H9 (cell line): Measurements from ENCODE around the gene MACIR. TPM values are rescaled to one million over a fixed set of nuclear protein-coding genes. Genes with fewer than 3 reads are reported as not detected.

Source experiments
- DNase-seq: peaks from one replicate; pipeline ENCODE4 v3.0.0-alpha.2; 2017
- H2AFZ ChIP-seq: one replicate; pipeline ENCODE4 v1.6.1; 2013; ENCODE audit warnings: mild to moderate bottlenecking, low read length, control low read depth, moderate library complexity
- H2AK5ac ChIP-seq: 2 replicates; pipeline ENCODE4 v1.6.1; 2013; ENCODE audit warnings: low read length, control low read depth, mixed read lengths; ENCODE audit not compliant: insufficient read length
- H2BK120ac ChIP-seq: one replicate; pipeline ENCODE4 v1.6.1; 2013; ENCODE audit warnings: low read depth, mild to moderate bottlenecking, low read length, control low read depth, inconsistent platforms; ENCODE audit not compliant: poor library complexity, severe bottlenecking
- H2BK12ac ChIP-seq: 2 replicates; pipeline ENCODE4 v1.6.1; 2013; ENCODE audit warnings: low read length, control low read depth, mixed read lengths, low read depth; ENCODE audit not compliant: insufficient read length
- H2BK15ac ChIP-seq: 2 replicates; pipeline ENCODE4 v1.6.1; 2013; ENCODE audit warnings: low read depth, low read length, control low read depth
- H2BK20ac ChIP-seq: one replicate; pipeline ENCODE4 v1.6.1; 2013; ENCODE audit warnings: low read depth, mild to moderate bottlenecking, low read length, control low read depth, inconsistent platforms; ENCODE audit not compliant: poor library complexity, severe bottlenecking
- H2BK5ac ChIP-seq: 2 replicates; pipeline ENCODE4 v1.6.1; 2013; ENCODE audit warnings: low read length, control low read depth, mixed read lengths; ENCODE audit not compliant: insufficient read length
- H3K14ac ChIP-seq: 2 replicates; pipeline ENCODE4 v1.6.1; 2013; ENCODE audit warnings: low read length, control low read depth; ENCODE audit not compliant: insufficient read depth
- H3K18ac ChIP-seq: 2 replicates; pipeline ENCODE4 v1.6.1; 2013; ENCODE audit warnings: low read depth, mild to moderate bottlenecking, mixed read lengths, low read length, control low read depth; ENCODE audit not compliant: insufficient read length
- H3K23ac ChIP-seq: 2 replicates; pipeline ENCODE4 v1.6.1; 2013; ENCODE audit warnings: low read length, control low read depth, mixed read lengths, low read depth; ENCODE audit not compliant: insufficient read length
- H3K23me2 ChIP-seq: 2 replicates; pipeline ENCODE4 v1.6.1; 2013; ENCODE audit warnings: low read depth, mild to moderate bottlenecking, mixed read lengths, low read length, control low read depth; ENCODE audit not compliant: insufficient read length, poor library complexity, severe bottlenecking
- H3K27ac ChIP-seq: 2 replicates; pipeline ENCODE4 v1.5.1; 2013; ENCODE audit warnings: low read length, control low read depth, mixed read lengths, low read depth; ENCODE audit not compliant: insufficient read length
- H3K27me3 ChIP-seq: 2 replicates; pipeline ENCODE4 v1.6.1; 2013; ENCODE audit warnings: low read length, control low read depth, inconsistent platforms; ENCODE audit not compliant: insufficient read depth
- H3K4ac ChIP-seq: 2 replicates; pipeline ENCODE4 v1.6.1; 2013; ENCODE audit warnings: low read depth, mild to moderate bottlenecking, control low read depth, inconsistent platforms, low read length, moderate library complexity
- H3K4me1 ChIP-seq: 2 replicates; pipeline ENCODE4 v1.6.1; 2013; ENCODE audit warnings: low read length, control low read depth, inconsistent platforms; ENCODE audit not compliant: insufficient read depth
- H3K4me2 ChIP-seq: 2 replicates; pipeline ENCODE4 v1.6.1; 2013; ENCODE audit warnings: low read length, control low read depth, mixed read lengths; ENCODE audit not compliant: insufficient read length, insufficient read depth
- H3K56ac ChIP-seq: 2 replicates; pipeline ENCODE4 v1.6.1; 2013; ENCODE audit warnings: low read depth, mild to moderate bottlenecking, mixed read lengths, low read length, control low read depth; ENCODE audit not compliant: insufficient read length
- H3K79me1 ChIP-seq: 2 replicates; pipeline ENCODE4 v1.6.1; 2013; ENCODE audit warnings: low read depth, mild to moderate bottlenecking, moderate library complexity, low read length, control low read depth, inconsistent platforms; ENCODE audit not compliant: insufficient read depth, poor library complexity, severe bottlenecking
- H3K79me2 ChIP-seq: 2 replicates; pipeline ENCODE4 v1.6.1; 2013; ENCODE audit warnings: low read length, control low read depth, inconsistent platforms; ENCODE audit not compliant: insufficient read depth
- H3K9ac ChIP-seq: 2 replicates; pipeline ENCODE4 v1.6.1; 2013; ENCODE audit warnings: low read length, control low read depth, mixed read lengths; ENCODE audit not compliant: insufficient read length; ENCODE audit errors: extremely low read depth
- H3K9me3 ChIP-seq: one replicate; pipeline ENCODE4 v1.6.1; 2013; ENCODE audit warnings: low read depth, low read length, inconsistent platforms; ENCODE audit not compliant: control insufficient read depth
- H3T11ph ChIP-seq: one replicate; pipeline ENCODE4 v1.6.1; 2013; ENCODE audit warnings: mild to moderate bottlenecking, low read length, control low read depth, inconsistent platforms
- H4K20me1 ChIP-seq: one replicate; pipeline ENCODE4 v1.6.1; 2013; ENCODE audit not compliant: control insufficient read depth, insufficient read length, insufficient read depth
- H4K5ac ChIP-seq: 2 replicates; pipeline ENCODE4 v1.6.1; 2013; ENCODE audit warnings: low read depth, mild to moderate bottlenecking, mixed read lengths, low read length, control low read depth; ENCODE audit not compliant: insufficient read length
- H4K8ac ChIP-seq: replicated peaks from 2 replicates; pipeline ENCODE4 v1.6.1; 2013; ENCODE audit warnings: low read length, control low read depth, mixed read lengths, low read depth; ENCODE audit not compliant: insufficient read length
- H4K91ac ChIP-seq: 2 replicates; pipeline ENCODE4 v1.6.1; 2013; ENCODE audit warnings: low read depth, mild to moderate bottlenecking, moderate library complexity, mixed read lengths, low read length, control low read depth; ENCODE audit not compliant: insufficient read length
- H3K27ac Mint-ChIP-seq, 3 experiments: 2 replicates in 2 of 3; 3 replicates in 1 of 3; pipeline ENCODE4 v1.8.0; 2020 to 2021; ENCODE audit warnings: mixed read lengths in 3 of 3, mild to moderate bottlenecking in 1 of 3, moderate library complexity in 1 of 3
- H3K27me3 Mint-ChIP-seq: 2 replicates; pipeline ENCODE4 v1.8.0; 2021; ENCODE audit warnings: low read depth, mild to moderate bottlenecking, moderate library complexity, mixed read lengths
- H3K36me3 Mint-ChIP-seq, 3 experiments: 2 replicates in 2 of 3; 3 replicates in 1 of 3; pipeline ENCODE4 v1.8.0; 2020 to 2021; ENCODE audit warnings: low read depth in 3 of 3, mixed read lengths in 3 of 3; ENCODE audit not compliant: insufficient read depth in 1 of 3
- H3K4me1 Mint-ChIP-seq, 2 experiments: 2 replicates each; pipeline ENCODE4 v1.8.0; 2020; ENCODE audit warnings: mixed read lengths in 2 of 2
- H3K4me3 Mint-ChIP-seq, 2 experiments: 2 replicates in 1 of 2; 3 replicates in 1 of 2; pipeline ENCODE4 v1.8.0; 2020 to 2021; ENCODE audit warnings: mild to moderate bottlenecking in 2 of 2, mixed read lengths in 2 of 2, moderate library complexity in 1 of 2
- H3K9me3 Mint-ChIP-seq, 2 experiments: 2 replicates in 1 of 2; 3 replicates in 1 of 2; pipeline ENCODE4 v1.8.0; 2020; ENCODE audit warnings: mild to moderate bottlenecking in 2 of 2, mixed read lengths in 2 of 2, moderate library complexity in 1 of 2
- CTCF ChIP-seq: fragments of 200-600 bp; sonication (generic); conservative IDR thresholded peaks from 3 replicates; pipeline ENCODE4 v1.8.0; 2021; ENCODE audit warnings: antibody characterized with exemption, mild to moderate bottlenecking
- WGBS: extraction: QIAGEN DNeasy Blood & Tissue Kit; methylation state at CpG from one replicate; pipeline ENCODE4 v1.1.7; 2013; ENCODE audit warnings: missing lambda C conversion rate, low lambda C conversion rate, mixed read lengths; ENCODE audit not compliant: insufficient read length; ENCODE audit errors: extremely low coverage; 5-methylcytosine and 5-hydroxymethylcytosine counted together
- total RNA-seq: library from RNA; stranded (reverse); gene quantifications from 2 replicates; pipeline ENCODE4 v1.2.1, GENCODE V29; 2021

MACIR gene
- total RNA-seq, 1 experiment from 2014 or later = 11.7 TPM

GRCh38 chr5:103260951-103261350 is 2.4 kb downstream of the MACIR start:
- Histone ChIP-seq H2BK120ac (no peak overlapping the region), H3K9me3 (no peaks in the 10 kb centered on the region), H4K8ac (no peak overlapping the region), H3K4me2 (no peak overlapping the region), H3K56ac (no peak overlapping the region), H3T11ph (no peak overlapping the region), H4K20me1 (no peaks in the 10 kb centered on the region), H4K5ac (no peak overlapping the region), H2AK5ac (no peak overlapping the region), H4K91ac (no peak overlapping the region), H3K23ac (no peak overlapping the region), H2BK12ac (no peak overlapping the region), H3K79me1 (no peaks in the 10 kb centered on the region), H3K23me2 (no peaks in the 10 kb centered on the region), H3K27ac (no peak overlapping the region), H2BK5ac (no peak overlapping the region), H3K14ac (no peak overlapping the region), H2AFZ (no peak overlapping the region), H2BK15ac (no peak overlapping the region), H3K18ac (no peak overlapping the region), H3K79me2 (peaks cover 13% of the 10 kb centered on the region; the same call in 1 of the 2 replicates), H3K4me1 (peaks cover 2% of the 10 kb centered on the region; the same call in 1 of the 2 replicates), H3K27me3 (no peaks in the 10 kb centered on the region), H3K9ac (no peak overlapping the region), H3K4ac (no peak overlapping the region), H2BK20ac (no peak overlapping the region)
- no peaks in the 10 kb centered on the region for H3K36me3 Mint-ChIP-seq
- H3K4me1 Mint-ChIP-seq = peaks cover 33 to 38% of the 10 kb centered on the region in 2 experiments
- no peak overlapping the region for H3K27ac Mint-ChIP-seq
- WGBS = no CpG with 5 or more reads among the region's 3 CpGs
- peaks cover 0 to 2% of the 10 kb centered on the region in 2 experiments; a peak in 2 of 5 replicates for H3K9me3 Mint-ChIP-seq
- DNase-seq = no peak
- H3K27me3 Mint-ChIP-seq = no peaks in the 10 kb centered on the region
- H3K4me3 Mint-ChIP-seq = peak overlapping the region; percentile 24 to 69; a peak in 4 of 5 replicates
- TF ChIP-seq CTCF = no peak
